Naive thymus-derived CD8-positive, alpha-beta T cell (primary cell): Measurements from ENCODE around the gene SCLT1. TPM values are rescaled to one million over a fixed set of nuclear protein-coding genes. Genes with fewer than 3 reads are reported as not detected.
A peak's percentile ranks its signal among the peaks of the same experiment; 100 is the strongest.

Source experiments
- ATAC-seq, 2 donors: fragments of 150-1000 bp; cut with Tn5 transposase in 1 of 2; sonication (Bioruptor Pico), chemical (Tn5 transposase) in 1 of 2; 1 replicate in 1 of 2; 2 replicates in 1 of 2; pipeline ENCODE4 v1.10.0; 2021; ENCODE audit warnings: mild to moderate bottlenecking in 2 of 2, moderate library complexity in 2 of 2
- POLR2A ChIA-PET: fragments of 350-600 bp; sonication (Branson Sonifier 250); formaldehyde crosslinking; loops from one replicate; lab custom pipeline; 2021; ENCODE audit warnings: antibody characterized with exemption; lab: Charles Lee
- DNase-seq, 10 donors: peaks; one replicate each; pipeline versions ENCODE4 v3.0.0 to v3.0.0-alpha.2; 2020 to 2022
- H3K27ac Mint-ChIP-seq, 10 donors: one replicate each; pipeline ENCODE4 v1.8.0; 2020 to 2022; ENCODE audit warnings: mild to moderate bottlenecking in 10 of 10, mixed read lengths in 10 of 10, moderate library complexity in 4 of 10, inconsistent platforms in 1 of 10
- H3K27me3 Mint-ChIP-seq, 5 donors: one replicate each; pipeline ENCODE4 v1.8.0; 2021 to 2022; ENCODE audit warnings: mixed read lengths in 5 of 5
- H3K36me3 Mint-ChIP-seq, 3 donors: one replicate each; pipeline ENCODE4 v1.8.0; 2020 to 2022; ENCODE audit warnings: mixed read lengths in 3 of 3, mild to moderate bottlenecking in 2 of 3, inconsistent platforms in 1 of 3
- H3K4me1 Mint-ChIP-seq, 4 donors: one replicate each; pipeline ENCODE4 v1.8.0; 2021 to 2022; ENCODE audit warnings: mixed read lengths in 4 of 4
- H3K4me3 Mint-ChIP-seq, 10 donors: one replicate each; pipeline ENCODE4 v1.8.0; 2020 to 2022; ENCODE audit warnings: mild to moderate bottlenecking in 10 of 10, mixed read lengths in 10 of 10, moderate library complexity in 6 of 10, inconsistent platforms in 1 of 10
- H3K9me3 Mint-ChIP-seq, 9 donors: one replicate each; pipeline ENCODE4 v1.8.0; 2020 to 2022; ENCODE audit warnings: mixed read lengths in 9 of 9, mild to moderate bottlenecking in 3 of 9, inconsistent platforms in 1 of 9, moderate library complexity in 1 of 9
- polyA plus RNA-seq, 3 donors: library from polyadenylated mRNA; unstranded; fragments of 300-500 nt; fragmentation: Illumina TruSeq; gene quantifications; one replicate each; pipeline ENCODE4 v1.2.3, GENCODE V29; 2021
- total RNA-seq, 8 experiments: library from RNA in 2 of 8; stranded (reverse) in 2 of 8; gene quantifications; one replicate each; pipeline ENCODE4 v1.2.3 and lab custom pipeline; 2021 to 2026

Gene SCLT1
- total and polyA plus RNA-seq, 5 experiments from 2014 or later: 5.3 to 22.1 (median 7.2) TPM

GRCh38 chr4:128848461-128848860 is 244.9 kb downstream of the SCLT1 start:
- no peaks in the 10 kb centered on the region for H3K27me3 Mint-ChIP-seq
- no peaks in the 10 kb centered on the region for H3K9me3 Mint-ChIP-seq
- H3K27ac Mint-ChIP-seq: peak overlapping the region in 7 of 10 donors; percentile 48 to 76 (median 63)
- ATAC-seq (no peak), DNase-seq (no peak)
- H3K36me3 Mint-ChIP-seq: peaks cover 3 to 98% (median 15%) of the 10 kb centered on the region in 3 donors
- H3K4me1 Mint-ChIP-seq: peaks cover 6 to 22% (median 18%) of the 10 kb centered on the region in 4 donors
- H3K4me3 Mint-ChIP-seq: no peak overlapping the region
- POLR2A ChIA-PET: interaction anchor here (0.6 kb wide), 1 partner anchor 43 kb away, joined by 3 read pairs; no protein-coding TSS in a partner anchor

DNA sequence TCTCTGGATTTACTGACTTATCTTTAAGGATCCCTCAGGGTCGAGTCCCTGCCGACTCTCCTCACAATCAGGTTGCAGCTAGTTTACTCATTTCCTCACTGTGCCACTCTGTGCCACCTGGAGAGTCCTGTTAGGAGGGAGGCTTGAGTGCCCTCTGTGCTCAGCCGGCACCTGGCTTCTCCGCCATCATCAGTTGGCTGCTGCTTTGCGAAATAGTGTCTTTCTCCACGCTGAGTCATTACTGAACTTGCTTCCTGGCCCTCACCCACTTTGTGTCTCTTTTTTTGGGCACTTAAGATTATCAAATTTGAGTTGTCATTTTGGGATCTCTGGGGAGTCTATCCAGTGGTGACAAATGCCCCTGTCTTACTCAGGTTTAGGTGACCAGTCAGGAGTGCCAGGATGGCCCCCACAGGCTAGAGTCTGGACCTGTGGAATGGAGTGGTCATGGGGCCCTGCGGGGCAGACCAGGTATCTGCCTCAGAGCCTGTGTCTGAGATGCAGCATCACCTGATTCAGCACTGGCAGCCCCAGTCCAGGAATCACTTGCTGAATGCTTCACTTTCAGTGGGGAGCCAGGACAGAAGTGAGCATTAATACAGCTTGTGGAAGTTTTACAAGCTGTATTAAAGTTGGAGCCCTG is 246.1 kb downstream of the SCLT1 start:
- H3K9me3 Mint-ChIP-seq: no peaks in the 10 kb centered on the region
- peaks cover 4 to 24% (median 20%) of the 10 kb centered on the region in 4 donors for H3K4me1 Mint-ChIP-seq
- H3K4me3 Mint-ChIP-seq: no peak overlapping the region
- no peaks in the 10 kb centered on the region for H3K27me3 Mint-ChIP-seq
- DNase-seq: no peak
- peak overlapping the region in 8 of 10 donors; percentile 34 to 89 (median 60) for H3K27ac Mint-ChIP-seq
- POLR2A ChIA-PET: no interaction called here
- no peak for ATAC-seq
- peaks cover 5 to 98% (median 15%) of the 10 kb centered on the region in 3 donors for H3K36me3 Mint-ChIP-seq

DNA sequence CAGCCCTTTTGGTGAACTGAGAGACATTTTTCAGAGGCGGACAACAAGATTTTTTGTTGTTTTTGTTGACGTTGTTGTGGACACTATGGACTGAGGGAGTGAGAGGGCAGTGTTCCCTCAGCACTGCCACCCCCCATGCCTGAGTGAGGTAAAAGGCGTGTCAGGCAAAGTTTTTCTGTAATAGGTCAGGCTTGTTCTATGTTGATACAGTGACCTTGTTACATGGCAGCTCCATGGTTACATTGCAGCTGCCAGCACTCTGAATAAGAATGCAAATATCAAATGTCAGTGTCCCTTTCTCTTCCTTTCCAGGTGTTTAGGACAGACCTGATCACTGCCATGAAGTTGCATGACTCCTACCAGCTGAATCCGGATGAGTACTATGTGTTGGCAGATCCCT is 247.3 kb downstream of the SCLT1 start:
- H3K9me3 Mint-ChIP-seq: no peaks in the 10 kb centered on the region
- no peak overlapping the region for H3K4me3 Mint-ChIP-seq
- POLR2A ChIA-PET: no interaction called here
- no peaks in the 10 kb centered on the region for H3K27me3 Mint-ChIP-seq
- H3K4me1 Mint-ChIP-seq: peaks cover 9 to 29% (median 27%) of the 10 kb centered on the region in 4 donors
- peaks cover 5 to 97% (median 18%) of the 10 kb centered on the region in 3 donors for H3K36me3 Mint-ChIP-seq
- DNase-seq (no peak), ATAC-seq (no peak)
- H3K27ac Mint-ChIP-seq: peak overlapping the region in 4 of 10 donors; percentile 49 to 73 (median 59)

DNA sequence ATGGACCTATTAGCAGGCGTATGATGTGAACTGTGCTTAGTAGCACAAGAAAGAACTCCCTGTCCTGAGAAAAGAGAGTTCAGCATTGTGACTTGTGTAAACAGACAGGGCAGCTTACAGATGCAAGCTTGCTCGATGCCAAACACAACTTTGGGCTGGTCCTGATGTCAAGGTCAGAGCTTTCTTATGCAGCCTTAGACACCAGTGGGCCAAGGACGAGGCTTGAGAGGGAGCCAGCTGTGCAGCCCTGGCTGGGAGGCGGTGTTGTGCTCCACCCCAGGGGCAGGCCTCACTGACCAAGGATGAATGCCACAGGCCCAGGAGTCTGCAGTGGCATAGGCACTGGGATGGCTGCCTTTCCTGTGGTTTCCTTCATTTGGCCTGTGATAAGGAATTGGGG is 248.4 kb downstream of the SCLT1 start:
- peak overlapping the region in 5 of 10 donors; percentile 3 to 73 (median 8) for H3K27ac Mint-ChIP-seq
- POLR2A ChIA-PET: interaction anchor here (0.8 kb wide), 1 partner anchor 11 kb away, joined by 3 read pairs; no protein-coding TSS in a partner anchor
- no peaks in the 10 kb centered on the region for H3K9me3 Mint-ChIP-seq
- H3K36me3 Mint-ChIP-seq: peaks cover 5 to 92% (median 15%) of the 10 kb centered on the region in 3 donors
- DNase-seq (no peak), ATAC-seq (no peak)
- H3K27me3 Mint-ChIP-seq: no peaks in the 10 kb centered on the region
- peaks cover 20 to 40% (median 33%) of the 10 kb centered on the region in 4 donors for H3K4me1 Mint-ChIP-seq
- no peak overlapping the region for H3K4me3 Mint-ChIP-seq

DNA sequence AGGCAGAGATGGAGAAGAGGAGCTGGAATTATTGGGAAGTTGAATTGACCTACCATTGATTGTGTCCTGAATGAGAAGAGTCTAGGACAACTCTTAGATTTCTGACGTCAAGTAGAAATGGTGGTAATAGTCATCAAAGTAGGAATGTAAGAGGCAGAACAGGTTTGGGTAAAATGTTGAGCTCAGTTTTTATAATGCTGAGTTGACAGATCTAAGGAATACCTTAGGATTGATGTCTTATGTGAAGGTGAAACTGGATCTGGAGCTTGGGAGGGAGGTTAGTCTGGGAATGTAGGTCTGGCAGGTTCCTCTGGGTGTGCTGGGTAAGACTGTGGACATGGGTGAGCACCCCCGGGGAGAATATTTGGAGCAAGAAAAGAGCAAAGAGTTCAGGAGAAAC is 251.9 kb downstream of the SCLT1 start:
- DNase-seq (no peak), ATAC-seq (no peak)
- POLR2A ChIA-PET: no interaction called here
- no peaks in the 10 kb centered on the region for H3K9me3 Mint-ChIP-seq
- peak overlapping the region; percentile 29 to 90 (median 64) for H3K27ac Mint-ChIP-seq
- H3K36me3 Mint-ChIP-seq: peaks cover 4 to 69% (median 5%) of the 10 kb centered on the region in 3 donors
- H3K4me1 Mint-ChIP-seq: peaks cover 38 to 71% (median 56%) of the 10 kb centered on the region in 4 donors
- H3K27me3 Mint-ChIP-seq: no peaks in the 10 kb centered on the region
- H3K4me3 Mint-ChIP-seq: peak overlapping the region in 2 of 10 donors; percentile 6 to 22

DNA sequence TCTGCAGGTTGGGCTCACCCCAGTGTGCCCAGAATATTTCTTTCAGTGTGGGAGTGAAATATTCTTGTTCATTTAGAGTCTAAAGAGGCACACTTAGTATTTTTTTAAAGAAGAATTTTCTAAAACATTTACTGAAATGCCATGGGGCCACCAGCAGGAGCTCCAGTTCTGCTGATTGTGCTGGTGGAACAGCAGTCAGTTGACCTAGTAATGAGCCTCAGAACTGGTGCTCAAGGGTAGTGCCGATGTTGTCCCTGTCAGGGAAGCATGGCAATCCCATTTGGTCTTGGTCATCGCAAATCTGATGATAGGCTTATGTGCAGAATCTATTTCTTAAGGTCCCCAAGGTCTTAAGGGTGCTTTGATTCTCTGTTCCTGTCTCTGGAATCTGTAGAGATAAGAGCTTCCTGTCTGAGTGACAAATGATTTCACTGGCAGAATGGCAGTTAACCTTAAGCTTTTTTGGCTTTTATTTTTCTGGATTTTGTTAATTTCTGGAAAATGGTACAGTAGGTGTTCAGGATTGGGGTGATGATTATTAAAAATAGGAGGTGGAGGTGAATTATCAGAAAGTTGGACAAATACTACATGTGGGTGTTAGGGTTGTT is 252.5 kb downstream of the SCLT1 start:
- H3K9me3 Mint-ChIP-seq: no peaks in the 10 kb centered on the region
- H3K27me3 Mint-ChIP-seq: no peaks in the 10 kb centered on the region
- peak; percentile 32 to 39 for ATAC-seq
- no peak for DNase-seq
- H3K4me1 Mint-ChIP-seq: peaks cover 39 to 76% (median 59%) of the 10 kb centered on the region in 4 donors
- POLR2A ChIA-PET: no interaction called here
- peak overlapping the region in 2 of 10 donors; percentile 6 to 28 for H3K4me3 Mint-ChIP-seq
- H3K36me3 Mint-ChIP-seq: peaks cover 4 to 64% (median 5%) of the 10 kb centered on the region in 3 donors
- peak overlapping the region; percentile 38 to 90 (median 72) for H3K27ac Mint-ChIP-seq

- peaks cover 0 to 56% (median 11%) of the 10 kb centered on the region in 3 donors for H3K36me3 Mint-ChIP-seq
- ATAC-seq (no peak), DNase-seq (no peak)
- H3K27ac Mint-ChIP-seq: peak overlapping the region in 7 of 10 donors; percentile 2 to 32 (median 9)
- H3K4me3 Mint-ChIP-seq: no peak overlapping the region
- H3K27me3 Mint-ChIP-seq: no peaks in the 10 kb centered on the region
- POLR2A ChIA-PET: no interaction called here
- H3K4me1 Mint-ChIP-seq: peaks cover 43 to 73% (median 70%) of the 10 kb centered on the region in 4 donors
- no peaks in the 10 kb centered on the region for H3K9me3 Mint-ChIP-seq
These were observed 255.7 kb downstream of the SCLT1 start for GRCh38 chr4:128837679-128838078.

DNA sequence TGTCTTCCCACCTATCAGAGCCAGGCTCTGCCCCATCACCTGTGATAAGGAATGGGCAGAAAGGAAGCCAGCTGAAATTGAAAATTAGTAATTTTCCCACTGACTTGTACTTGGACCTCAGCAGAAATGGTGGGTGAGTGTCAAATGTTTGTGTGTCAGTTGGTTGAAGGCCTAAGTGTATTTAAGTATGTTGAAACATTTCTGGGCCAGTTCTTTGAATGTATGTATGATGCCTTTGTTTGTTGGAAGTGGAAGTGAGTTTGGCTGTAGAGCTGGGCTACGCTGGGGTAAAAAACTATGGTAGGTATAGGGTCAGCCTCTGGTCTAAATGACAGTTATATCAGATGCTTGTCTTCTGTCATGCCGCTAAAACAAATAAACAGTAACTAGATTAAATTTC is 256.1 kb downstream of the SCLT1 start:
- no peak for DNase-seq
- no peak for ATAC-seq
- H3K9me3 Mint-ChIP-seq: no peaks in the 10 kb centered on the region
- peaks cover 44 to 74% (median 73%) of the 10 kb centered on the region in 4 donors for H3K4me1 Mint-ChIP-seq
- POLR2A ChIA-PET: no interaction called here
- peak overlapping the region in 8 of 10 donors; percentile 2 to 48 (median 8) for H3K27ac Mint-ChIP-seq
- no peaks in the 10 kb centered on the region for H3K27me3 Mint-ChIP-seq
- peaks cover 0 to 56% (median 12%) of the 10 kb centered on the region in 3 donors for H3K36me3 Mint-ChIP-seq
- no peak overlapping the region for H3K4me3 Mint-ChIP-seq

- ATAC-seq (no peak), DNase-seq (no peak)
- Mint-ChIP-seq H3K9me3 (no peaks in the 10 kb centered on the region), H3K4me1 (peaks cover 40 to 77% (median 76%) of the 10 kb centered on the region in 4 donors), H3K27ac (peak overlapping the region in 3 of 10 donors; percentile 27 to 41 (median 32)), H3K36me3 (peaks cover 0 to 60% (median 9%) of the 10 kb centered on the region in 3 donors), H3K4me3 (no peak overlapping the region), H3K27me3 (no peaks in the 10 kb centered on the region)
- POLR2A ChIA-PET: interaction anchor here (0.7 kb wide), 1 partner anchor 95 kb away, joined by 3 read pairs; no protein-coding TSS in a partner anchor
These were observed 257.7 kb downstream of the SCLT1 start for GRCh38 chr4:128835498-128836222.

Other genes with a start within 250 kb of the SCLT1 start
- 1 to 10 TPM; 4.9 to 6.9 TPM for gene C4orf33, start 2.6 kb upstream of the SCLT1 start, total RNA-seq
- gene C4orf33, start 2.6 kb upstream of the SCLT1 start, polyA plus RNA-seq: 10 to 100 TPM in 1 of 3 donors, 1 to 10 TPM in 2; 7.5 to 11.8 (median 9.3) TPM